ENCODE data around the gene EPO.

GRCh38 chr7:100677308-100678267 is 42.7 kb upstream of the EPO start:
- TF ChIP-seq CTCF (IDR thresholded peaks at IDR 0.05; ENCODE audit: borderline replicate concordance, extremely low read depth, low read length, poor library complexity, severe bottlenecking) (no peak), EZH2 (IDR thresholded peaks at IDR 0.05; ENCODE audit: borderline replicate concordance, low read depth, low read length, severe bottlenecking) (no peak)
